Stimulated activated CD8-positive, alpha-beta memory T cell treated with anti-CD3 and anti-CD28 coated beads, Interleukin-7, amount 100 ng/mL, for 1 hour (primary cell): ENCODE measurements around the gene MICAL3.
"Not testable (repeated sequence)": the region's sequence is repeated elsewhere in the genome, so short reads cannot be mapped to it uniquely, and the experiment has no call there.

ENCODE experiments used
- DNase-seq, 2 donors: peaks; one replicate each; pipeline ENCODE4 v3.0.0-alpha.2; 2020; ENCODE audit warnings: low read depth in 2 of 2

Gene MICAL3

GRCh38 chr22:17938484-17938924, 85.9 kb downstream of the MICAL3 start:
- DNase-seq: no peak

DNA sequence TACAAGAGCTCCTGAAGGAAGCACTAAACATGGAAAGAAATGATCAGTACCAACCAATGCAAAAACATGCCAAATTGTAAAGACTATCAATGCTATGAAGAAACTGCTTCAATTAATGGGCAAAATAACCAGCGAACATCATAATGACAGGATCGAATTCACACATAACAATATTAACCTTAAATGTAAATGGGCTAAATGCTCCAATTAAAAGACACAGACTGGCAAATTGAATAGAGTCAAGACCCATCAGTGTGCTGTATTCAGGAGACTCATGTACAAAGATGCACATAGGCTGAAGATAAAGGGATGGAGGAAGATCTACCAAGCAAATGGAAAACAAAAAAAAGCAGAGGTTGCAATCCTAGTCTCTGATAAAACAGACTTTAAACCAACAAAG, 91.9 kb downstream of the MICAL3 start:
- not testable (repeated sequence) for DNase-seq

- no peak for DNase-seq
Measured at GRCh38 chr22:17931400-17931825, 92.9 kb downstream of the MICAL3 start.

DNA sequence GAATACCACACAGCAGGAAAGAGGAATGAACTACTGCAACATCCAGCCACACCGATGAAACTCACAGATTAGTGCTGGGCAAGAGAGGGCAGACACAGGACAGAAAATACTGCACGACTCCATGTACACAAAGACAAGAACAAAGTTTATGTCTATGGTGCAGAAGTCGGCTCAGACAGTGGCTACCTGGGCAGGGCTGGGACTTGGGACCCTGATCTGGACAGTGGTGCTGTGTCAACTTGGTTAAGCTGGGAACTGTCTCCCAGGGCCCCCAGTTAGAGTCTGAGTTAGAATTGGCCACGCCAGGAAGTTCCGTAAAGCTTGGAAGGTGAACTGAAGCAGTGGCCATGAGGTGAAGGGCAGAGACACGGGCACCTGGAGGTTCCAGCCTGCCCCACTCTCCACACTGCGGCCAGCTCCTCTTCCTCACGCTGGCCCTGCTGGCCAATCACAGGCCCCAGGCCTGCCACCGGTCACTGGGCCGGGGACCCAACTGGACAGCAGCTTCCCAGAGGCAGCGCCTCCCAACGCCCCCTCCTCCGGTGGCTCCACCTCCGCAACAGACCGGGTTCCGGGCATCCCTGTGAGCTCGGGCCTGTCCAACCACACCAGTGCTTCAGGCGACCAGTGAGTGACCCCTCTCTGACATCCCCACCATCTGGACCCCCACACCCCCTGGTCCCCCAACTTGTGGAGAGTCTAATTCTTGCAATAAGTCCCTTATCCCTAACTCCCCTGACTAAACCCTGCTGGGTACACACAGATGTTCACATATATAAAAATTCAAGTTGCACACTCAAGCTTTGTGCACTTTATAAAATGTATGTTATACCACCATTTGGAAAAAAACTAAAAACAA, 93.7 kb downstream of the MICAL3 start:
- no peak for DNase-seq

GRCh38 chr22:17929909-17930308, 94.5 kb downstream of the MICAL3 start:
- no peak for DNase-seq

- DNase-seq: no peak
Measured at GRCh38 chr22:17928391-17928790, 96.0 kb downstream of the MICAL3 start.

DNA sequence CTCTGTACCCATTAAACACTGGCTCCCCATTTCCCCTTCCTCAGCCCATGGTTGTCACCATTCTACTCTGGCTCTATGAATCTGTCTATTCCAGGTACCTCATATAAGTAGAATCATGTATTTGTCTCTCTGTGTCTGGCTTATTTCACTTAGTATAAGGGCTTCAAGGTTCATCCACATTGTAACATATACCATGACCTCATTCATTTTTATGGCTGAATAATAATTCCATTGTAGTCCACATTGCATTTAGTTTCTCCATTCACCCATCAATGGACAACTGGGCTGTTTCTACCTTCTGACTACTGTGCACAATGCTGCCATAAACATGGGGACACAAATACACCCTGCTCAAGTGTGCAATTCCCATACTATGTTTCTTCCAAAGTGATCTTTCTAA, 97.3 kb downstream of the MICAL3 start:
- DNase-seq: no peak

DNA sequence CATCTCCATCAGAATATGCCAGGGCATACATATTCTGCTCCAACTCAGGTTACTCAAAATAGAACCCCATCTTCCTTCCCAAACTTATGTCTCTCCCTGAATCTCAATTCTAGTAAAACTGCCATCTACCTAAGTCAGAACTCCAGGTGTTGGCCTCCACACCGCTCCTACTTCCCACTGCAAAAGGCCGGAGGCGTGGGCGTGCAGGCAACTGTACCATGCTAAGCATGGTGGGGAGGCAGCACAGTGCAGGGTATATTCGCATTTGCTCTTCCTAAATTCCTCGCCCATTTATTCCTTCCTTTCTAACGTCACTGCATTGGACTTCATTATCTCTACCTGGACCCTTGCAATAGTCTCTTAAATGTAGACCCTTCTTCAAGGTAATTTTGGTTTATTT, 97.8 kb downstream of the MICAL3 start:
- DNase-seq: no peak

- DNase-seq: no peak
Measured at GRCh38 chr22:17925431-17925841, 98.9 kb downstream of the MICAL3 start.

DNA sequence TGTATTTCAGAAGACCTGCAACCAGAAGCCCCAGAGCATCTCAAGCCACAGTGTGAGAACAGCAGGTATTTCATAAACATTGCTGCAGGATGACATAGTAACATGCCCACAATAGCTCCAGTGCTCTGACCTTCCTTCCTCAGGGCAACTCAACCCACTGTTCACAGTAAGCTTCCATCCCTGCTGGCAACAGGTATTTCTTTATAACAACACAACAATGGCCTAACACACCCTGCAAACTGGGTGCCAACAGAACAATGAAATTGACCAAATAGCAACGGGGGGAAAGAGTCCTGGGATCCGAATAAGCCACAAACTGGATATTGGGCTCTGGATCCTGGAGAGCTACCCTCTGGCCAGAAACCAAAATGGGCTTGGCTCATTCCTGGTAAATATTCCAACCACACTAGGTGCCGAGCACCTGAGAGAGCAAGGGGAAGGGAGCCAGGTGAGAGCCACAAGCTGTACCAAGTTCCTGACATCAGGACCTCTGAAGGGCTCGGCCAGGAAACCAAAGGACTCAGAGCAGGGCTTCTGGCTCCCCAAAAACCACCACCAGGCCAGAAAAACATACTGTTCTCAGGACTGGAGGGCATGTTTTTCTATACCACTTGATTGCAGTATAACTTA, 99.5 kb downstream of the MICAL3 start:
- no peak for DNase-seq

GRCh38 chr22:17924076-17924475, 100.3 kb downstream of the MICAL3 start:
- no peak for DNase-seq

DNA sequence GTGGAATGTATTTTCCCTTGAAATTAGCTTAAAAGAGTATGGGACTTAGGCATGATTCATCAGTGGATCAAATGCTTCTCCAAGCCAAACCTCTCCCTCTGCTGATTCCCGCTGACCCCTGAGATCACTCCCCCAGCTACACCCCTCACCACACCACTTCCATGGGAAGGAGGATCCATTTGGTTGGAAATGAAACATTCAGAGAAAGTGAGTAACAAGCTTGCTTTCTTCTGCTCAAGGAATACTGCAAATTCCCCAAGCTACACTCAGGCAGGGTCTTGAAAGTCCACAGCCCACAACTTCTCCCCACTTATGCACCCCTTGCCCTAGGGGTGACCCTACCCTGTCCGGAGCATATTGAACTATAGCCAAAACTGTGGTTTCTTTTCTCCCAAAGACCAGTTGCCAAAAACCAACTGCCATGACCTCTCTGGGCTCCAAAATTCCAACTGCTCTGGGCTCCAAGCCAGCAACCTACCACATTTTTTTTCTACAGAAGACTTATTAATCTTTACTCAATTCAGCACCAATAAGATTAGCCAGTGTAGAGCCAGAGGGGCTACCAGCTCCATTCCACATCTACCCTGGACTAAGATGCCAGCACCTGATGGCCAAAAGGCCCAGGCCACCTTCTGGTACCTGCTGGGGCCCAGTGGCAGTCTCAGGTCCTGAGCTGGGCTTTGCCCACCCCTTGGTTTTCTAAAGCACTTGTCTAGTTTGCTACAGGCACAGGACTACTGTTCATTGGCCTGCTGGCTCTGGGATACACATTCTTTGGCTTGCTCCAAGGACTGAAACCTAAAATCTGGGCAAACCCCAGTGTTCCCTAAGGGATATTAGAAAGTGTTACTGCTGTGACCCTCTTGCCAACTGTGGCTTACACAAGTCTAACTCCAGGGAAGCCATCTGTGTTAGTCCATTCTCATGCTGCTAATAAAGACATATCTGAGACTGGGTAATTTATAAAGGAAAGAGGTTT, 101.1 kb downstream of the MICAL3 start:
- DNase-seq: no peak

DNA sequence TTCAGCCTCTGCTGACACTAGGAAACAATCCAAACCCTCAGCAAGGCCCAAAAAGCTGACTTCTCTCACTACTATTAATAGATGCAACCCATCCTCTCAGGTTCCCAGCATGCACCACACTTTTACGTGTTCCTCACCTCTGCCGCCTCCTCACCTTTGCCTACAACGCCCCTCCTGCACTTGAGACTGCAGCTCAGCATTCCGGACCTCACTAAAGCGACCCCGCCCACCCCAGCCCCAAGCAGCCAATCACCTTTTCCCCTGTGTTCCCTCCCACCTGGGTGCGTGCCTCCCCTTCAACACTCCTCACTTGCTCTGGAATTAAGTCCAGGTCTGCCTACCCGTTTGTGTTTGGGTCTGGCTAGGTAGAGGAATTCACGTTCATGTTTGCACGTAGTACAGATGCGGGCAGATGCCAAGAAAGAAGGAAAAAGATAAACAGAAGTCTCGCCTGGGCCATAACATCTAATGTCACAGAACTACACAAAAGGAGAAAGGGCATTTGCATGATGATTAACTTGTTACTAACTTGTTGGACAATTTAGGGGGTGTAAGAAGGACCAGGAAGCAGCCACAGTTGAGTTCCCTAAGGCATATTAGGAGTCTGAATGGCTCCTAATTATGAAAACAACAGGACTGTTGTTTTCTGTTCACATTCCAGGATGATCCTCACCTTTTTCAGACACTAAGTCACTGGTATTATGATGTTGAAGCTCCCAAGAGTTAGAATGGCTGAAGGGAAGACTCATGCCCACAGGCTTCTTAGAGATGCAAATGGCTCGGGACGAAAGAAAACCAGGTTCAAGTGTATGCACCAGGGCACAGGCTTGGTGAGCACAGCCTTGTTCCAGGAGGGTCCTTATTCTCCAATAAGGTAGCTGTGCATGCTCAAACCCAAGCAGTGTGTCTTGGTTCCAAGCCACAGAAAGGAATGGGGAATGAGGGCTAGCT, 102.2 kb downstream of the MICAL3 start:
- DNase-seq: no peak

DNA sequence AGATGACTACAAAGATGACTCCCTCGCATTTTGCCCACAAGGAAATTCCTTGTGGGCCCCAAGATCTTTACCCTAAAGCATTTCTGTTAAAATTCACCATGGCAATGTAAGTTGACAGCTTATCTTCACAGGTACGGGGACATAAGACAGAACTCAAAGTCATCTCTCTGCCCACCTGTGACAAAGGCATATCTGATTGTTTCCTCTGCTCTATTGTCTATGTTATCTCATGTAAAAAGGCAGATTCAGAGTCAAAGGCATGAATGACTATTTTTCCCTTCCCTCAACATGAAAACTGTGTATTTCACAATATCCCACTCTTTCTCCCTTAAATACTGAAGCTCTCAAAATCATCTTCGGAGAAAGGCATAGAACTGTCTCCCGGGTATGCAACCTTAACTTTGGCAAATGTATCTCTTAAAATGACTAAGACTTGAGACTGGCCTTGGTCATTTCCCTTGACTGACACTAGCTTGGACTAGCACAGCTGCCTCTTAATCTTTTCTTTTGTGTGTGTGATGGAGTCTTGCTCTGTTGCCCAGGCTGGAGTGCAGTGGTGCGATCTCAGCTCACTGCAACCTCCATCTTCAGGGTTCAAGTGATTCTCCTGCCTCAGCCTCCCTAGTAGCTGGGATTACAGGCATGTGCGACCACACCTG, 103.2 kb downstream of the MICAL3 start:
- DNase-seq: no peak

DNA sequence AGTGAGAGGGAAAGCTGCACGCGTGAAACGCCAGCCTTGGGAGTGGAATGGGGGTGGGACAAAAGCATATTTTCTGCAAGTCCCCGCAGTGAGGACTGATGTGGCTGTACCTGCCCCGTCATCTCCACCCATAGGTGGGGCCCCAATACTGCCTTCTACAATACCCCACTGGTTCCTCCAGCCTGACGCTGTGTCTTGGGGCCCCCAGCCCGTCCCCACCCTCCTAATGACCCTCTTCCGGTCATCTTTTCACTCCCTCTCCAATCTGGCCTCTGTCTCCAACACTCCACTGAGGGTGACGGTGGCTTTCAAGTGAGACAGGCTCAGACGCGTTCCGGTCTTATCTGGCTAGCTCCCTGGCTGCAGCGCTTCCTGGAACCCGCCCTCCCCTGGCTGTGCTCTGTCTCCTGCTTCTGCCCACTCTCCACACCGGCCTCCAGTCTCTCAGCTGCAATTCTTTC, 104.2 kb downstream of the MICAL3 start:
- no peak for DNase-seq

DNA sequence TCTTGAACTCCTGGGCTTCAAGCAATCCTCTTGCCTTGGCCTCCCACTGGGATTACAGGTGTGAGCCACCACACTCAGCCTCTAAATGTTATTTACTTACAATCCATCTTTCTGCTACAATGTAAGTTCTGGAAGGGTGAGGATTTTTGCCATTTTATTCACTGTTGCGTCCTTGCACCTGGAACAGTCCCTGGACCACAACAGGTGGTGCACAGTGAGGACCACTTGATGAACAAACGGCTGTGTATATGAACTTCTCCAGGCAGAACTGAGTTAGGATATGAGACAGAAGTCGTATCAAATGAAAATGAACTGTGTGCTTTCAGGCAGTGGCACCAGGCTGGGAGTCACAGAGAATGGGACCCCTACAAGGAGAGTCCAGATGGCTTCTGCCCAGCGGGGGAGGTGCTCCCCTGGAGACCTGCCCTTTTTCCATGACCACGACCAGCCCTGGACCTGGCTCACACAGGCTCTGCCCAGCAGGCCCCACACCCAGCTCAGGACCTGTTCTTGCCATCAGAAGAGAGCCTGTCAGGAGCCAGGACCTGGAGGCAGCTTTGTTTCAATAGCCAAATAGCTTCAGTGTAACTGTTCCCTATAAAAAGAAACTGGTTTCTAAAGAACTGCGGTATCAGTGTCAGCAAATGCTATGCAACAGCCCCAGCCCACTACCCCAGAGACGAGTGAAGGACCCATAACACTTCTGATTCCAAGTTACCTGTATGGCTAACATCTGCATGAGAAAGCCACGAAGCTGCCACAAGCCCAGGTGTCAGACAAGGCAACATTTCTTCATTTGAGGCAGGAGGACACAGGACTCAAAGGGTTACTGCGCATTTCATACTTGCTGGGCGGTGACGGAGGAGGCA, 104.9 kb downstream of the MICAL3 start:
- no peak for DNase-seq

- no peak for DNase-seq
Measured at GRCh38 chr22:17918840-17919239, 105.5 kb downstream of the MICAL3 start.

DNA sequence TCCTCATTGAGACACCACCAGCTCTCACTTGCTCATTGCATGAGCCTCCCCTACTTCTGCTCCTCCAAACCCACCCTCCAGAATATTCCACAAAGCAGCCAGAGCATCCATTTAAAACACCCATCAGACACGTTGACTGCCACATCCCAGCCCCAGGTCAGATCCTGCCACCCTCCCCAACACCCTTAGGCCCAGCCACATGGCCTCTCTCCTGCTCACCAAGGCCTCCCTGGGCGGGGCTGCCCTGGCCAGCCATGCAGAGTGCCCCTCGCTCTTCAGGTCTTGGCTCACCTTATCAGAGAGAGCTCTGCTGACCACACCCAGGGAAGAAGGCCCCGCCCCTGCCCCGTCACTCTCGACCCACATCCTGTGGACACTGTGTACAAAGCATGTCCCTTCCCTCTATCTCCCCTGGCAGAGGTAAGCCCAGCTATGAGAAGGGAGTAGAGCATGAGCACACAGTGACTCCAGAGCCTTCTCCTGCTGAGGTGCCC, 106.8 kb downstream of the MICAL3 start:
- no peak for DNase-seq
